HK-2 (cell line): Measurements from ENCODE around the gene OSBPL5.
A peak's percentile ranks its signal among the peaks of the same experiment; 100 is the strongest.
"Not testable (repeated sequence)": the region's sequence is repeated elsewhere in the genome, so short reads cannot be mapped to it uniquely, and the experiment has no call there.

ENCODE experiments used
- DNase-seq: peaks from one replicate; pipeline ENCODE4 v3.0.0-alpha.2; 2018; ENCODE audit not compliant: unreplicated experiment

OSBPL5 gene

DNA sequence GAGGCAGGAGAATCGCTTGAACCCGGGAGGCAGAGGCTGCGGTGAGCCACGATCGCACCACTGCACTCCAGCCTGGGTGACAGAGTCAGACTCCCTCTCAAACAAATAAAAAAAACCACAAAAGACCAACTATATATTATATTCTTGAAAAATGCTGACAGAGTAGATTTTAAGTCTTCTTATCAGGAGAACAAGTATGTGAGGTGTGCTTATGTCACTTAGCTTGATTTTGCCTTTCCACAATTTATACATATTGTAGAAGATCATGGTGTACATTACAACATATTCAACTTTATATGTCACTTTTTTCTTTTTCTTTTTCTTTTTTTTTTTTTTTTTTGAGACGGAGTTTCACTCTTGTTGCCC is 83.7 kb downstream of the OSBPL5 start:
- no peak for DNase-seq

DNA sequence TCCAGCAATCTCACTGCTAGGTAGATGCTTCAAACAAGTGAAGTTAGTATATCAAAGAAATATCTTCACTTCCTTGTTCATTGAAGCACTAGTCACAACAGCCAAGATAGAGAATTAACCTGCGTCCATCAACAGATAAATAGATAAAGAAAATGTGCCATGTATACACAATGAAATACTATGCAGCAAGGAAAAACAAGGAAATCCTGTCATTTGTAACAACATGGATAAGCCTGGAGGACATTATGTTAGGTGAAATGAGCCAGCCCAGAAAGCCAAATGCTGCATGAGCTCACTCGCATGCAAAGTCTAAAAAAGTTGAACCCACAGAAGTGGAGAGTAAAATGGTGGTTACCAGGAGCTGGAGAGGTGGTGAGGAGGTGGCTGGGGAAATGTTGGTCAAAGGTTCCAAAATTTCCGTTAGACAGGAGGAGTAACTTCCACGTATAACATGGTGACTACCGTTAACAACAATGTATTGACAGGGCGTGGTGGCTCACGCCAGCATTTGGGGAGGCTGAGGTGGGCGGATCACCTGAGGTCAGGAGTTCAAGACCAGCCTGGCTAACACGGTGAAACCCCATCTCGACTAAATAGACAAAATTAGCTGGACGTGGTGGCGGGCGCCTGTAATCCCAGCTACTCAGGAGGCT is 84.3 kb downstream of the OSBPL5 start:
- DNase-seq: no peak

DNA sequence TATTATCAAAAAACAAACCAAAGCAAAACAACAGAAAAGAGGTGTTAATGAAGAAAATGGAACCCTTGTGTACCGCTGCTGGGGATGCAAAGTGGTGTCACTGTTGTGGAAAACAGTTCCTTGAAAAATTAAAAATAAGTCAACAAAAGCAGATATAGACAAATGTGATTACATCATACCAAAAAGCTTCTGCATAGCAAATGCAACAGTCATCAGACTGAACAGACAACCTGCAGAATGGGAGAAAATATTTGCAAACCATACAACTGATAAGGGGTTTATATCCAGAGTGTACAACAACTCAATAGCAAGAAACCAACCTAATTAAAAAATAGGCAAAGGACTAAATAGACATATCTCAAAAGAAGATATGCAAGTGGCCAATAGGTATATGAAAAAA is 85.0 kb downstream of the OSBPL5 start:
- DNase-seq: no peak

DNA sequence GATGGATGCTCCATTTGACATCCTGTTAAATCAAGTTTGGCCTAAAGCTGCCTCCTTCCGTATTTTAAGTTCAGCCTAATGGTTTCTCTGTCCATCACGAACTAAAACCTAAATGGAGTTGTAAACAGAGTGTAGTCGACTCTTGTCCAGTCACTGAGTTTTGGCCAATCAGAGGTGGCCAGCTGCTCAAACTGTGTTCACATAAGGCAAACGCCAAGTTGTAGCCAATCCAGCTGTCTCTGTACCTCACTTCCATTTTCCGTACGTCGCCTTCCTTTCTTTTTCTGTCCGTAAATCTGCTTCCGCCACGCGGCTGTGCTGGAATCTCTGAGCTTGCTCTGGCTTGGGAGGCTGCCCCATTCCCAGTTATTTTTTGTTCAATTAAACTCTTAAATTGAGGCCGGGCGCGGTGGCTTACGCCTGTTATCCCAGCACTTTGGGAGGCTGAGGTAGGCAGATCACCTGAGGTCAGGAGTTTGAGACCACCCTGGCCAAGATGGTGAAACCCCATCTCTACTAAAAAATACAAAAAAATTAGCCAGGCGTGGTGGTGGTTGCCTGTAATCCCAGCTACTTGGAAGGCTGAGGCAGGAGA is 87.2 kb downstream of the OSBPL5 start:
- DNase-seq: no peak

DNA sequence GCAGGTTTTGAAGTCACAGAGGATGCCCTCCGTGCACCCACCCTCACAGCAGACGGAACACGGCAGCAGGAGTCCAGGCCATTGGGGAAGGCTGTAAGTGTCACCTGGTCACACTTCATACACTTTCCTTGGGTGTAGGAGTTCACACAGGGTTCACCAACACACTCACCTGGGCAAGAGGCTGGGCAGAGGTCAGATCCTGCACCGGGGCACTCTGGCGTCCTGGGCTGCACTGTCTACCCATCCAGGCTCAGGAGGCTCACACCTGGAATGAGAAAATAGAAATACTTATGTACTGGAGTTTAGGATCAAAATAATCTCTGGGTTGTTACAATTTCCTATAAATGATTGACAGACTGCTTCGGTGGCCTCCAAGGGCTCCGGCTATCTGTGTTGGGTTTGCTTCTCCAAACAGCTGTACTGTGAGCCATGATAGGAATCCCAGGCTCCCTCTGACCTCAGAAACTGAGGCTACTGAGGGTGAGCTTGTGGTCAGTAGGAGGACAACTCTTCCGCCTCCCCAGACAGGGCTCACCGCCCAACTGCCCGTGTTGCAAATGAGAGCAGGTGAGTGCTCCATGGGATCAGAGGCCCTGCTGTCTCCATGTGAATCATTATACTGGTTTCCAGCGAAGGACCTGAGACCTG is 87.8 kb downstream of the OSBPL5 start:
- no peak for DNase-seq

DNA sequence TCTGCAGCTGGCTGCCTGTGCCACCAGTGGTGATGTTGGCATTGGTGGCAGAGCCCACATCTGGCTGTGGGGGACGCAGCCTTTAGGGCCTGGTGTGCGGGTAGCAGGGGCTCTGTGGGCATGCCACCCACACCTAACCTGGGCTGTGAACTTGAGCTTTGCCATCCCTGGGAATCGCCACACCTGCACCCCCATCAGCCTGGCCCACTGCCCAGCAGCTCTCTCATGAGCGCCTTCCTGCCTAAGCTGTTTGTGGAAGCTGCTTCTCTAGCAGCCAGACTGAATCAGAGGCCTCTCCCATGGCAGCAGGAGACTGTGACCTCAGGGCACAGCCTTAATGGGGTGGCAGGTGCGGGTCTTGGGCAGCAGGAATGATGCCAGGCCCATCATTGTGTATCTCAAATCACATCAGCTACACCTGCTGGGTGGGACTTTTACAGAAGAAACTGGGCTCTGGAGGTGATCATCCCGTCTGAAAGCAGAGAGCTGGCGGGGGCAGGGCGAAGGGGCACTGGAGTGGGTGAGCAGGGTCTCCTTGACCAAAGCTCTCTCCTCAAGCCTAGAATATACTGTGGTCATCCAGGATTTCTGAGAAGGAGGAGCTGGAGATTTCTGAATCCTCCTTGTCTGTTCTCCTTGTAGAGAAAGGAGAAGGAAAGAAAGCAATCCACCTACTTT is 90.1 kb downstream of the OSBPL5 start:
- no peak for DNase-seq

DNA sequence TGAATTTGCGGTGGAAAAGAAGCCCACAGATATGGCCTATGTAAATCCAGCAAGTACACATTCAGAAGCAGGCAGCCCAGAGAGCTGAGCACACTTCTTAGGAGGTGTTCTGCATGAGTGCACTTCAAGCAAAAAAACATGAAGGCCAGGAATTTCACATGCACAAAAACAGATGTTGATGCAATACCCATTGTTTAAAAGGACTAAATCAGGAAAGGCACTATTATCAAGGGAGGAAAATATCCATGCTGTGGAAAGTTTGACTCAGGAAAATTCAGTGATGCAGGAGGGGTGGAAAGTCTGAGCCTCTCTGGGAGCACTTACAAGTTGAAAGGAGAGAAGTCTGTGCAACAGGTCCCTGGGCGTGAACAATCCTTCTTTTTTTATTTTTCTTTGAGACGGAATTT is 92.1 kb downstream of the OSBPL5 start:
- no peak for DNase-seq

DNA sequence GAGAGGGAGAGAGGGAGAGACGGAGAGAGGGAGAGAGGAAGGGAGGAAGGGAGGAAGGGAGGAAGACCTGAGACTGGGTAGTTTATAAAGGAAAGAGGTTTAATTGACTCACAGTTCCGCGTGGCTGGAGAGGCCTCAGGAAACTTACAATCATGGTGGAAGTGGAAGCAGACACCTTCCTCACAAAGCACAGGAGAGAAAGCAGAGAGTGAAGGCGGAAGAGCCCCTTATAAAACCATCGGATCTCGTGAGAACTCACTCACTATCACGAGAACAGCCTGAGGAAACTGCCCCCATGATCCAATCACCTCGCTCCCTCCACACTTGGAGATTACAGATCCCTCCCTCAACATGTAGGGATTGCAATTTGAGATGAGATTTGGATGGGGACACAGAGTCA is 95.7 kb downstream of the OSBPL5 start:
- DNase-seq: no peak

DNA sequence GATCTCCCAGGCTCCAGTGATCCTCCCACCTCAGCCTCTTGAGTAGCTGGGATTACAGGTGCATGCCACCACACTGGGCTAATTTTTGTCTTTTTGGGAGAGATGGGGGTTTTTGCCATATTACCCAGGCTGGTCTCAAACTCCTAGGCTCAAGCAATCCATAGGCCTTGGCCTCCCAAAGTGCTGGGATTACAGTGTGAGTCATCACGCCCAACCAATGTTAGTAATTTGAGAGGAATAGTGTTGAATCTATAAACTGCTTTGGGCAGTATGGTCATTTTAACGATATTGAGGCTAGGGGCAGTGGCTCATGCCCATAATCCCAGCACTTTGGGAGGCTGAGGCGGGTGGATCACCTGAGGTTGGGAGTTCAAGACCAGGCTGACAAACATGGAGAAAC is 98.8 kb downstream of the OSBPL5 start:
- DNase-seq: not testable (repeated sequence)

DNA sequence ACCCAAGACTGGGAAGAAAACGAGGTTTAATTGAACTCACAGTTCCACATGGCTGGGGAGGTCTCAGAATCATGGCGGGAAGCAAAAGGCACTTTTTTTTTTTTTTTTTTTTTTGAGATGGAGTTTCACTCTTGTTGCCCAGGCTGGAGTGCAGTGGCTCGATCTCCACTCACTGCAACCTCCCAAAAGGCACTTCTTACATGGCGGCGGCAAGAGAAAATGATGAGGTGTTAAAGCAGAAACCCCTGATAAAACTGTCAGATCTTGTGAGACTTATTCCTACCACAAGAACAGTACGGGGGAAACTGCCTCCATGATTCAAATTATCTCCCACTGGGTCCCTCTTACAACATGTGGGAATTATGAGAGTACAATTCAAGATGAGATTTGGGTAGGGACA is 100.4 kb downstream of the OSBPL5 start:
- DNase-seq: not testable (repeated sequence)

DNA sequence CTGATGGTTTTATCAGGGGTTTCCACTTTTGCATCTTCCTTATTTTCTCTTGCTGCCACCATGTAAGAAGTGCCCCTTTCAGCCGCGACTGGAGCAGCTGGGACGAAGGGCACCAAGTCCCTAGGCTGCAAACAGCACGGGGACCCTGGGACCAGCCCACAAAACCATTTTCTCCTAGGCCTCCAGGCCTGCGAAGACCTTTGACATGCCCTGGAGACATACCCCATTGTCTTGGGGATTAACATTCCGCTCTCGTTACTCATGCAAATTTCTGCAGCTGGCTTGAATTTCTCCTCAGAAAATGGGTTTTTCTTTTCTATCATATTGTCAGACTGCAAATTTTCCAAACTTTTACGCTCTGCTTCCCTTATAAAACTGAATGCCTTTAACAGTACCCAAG is 101.2 kb downstream of the OSBPL5 start:
- not testable (repeated sequence) for DNase-seq

DNA sequence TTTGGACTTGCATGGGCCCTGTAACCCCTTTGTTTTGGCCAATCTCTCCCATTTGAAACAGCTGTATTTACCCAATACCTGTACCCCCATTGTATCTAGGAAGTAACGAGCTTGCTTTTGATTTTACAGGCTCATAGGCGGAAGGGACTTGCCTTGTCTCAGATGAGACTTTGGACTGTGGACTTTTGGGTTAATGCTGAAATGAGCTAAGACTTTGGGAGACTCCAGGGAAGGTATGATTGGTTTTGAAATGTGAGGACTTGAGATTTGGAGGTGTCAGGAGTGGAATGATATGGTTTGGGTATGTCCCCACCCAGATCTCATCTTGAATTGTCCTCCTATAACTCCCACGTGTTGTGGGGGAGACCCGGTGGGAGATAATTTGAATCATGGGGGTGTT is 101.7 kb downstream of the OSBPL5 start:
- not testable (repeated sequence) for DNase-seq

DNA sequence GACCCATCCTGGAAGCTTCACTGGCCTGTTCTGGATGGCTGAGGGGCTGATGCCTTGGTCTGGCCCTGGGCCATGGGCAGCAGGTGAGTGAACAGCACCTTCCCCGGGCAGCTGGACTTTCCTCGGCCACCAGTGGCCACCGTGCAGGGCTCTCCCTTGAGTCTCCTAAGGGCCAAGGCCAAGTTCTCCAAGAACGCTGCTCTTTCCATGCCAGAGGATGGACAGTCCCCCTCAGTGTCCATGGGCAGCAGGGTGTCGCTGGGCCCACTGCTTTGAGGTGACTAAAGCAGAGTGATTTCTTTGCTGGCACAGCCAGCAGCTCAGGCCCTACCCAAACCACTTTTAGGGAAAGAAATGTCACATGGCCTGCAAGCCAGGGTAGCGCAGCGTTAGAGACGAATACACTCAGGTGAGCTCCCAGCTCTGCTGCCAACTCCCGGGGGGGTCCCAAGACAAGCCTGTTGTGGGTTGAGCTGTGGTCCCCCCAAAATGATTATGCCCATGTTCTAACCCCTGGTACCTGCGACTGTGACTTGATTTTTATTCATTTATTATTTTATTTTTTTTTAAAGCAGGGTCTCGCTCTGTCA is 104.6 kb downstream of the OSBPL5 start:
- DNase-seq: no peak

DNA sequence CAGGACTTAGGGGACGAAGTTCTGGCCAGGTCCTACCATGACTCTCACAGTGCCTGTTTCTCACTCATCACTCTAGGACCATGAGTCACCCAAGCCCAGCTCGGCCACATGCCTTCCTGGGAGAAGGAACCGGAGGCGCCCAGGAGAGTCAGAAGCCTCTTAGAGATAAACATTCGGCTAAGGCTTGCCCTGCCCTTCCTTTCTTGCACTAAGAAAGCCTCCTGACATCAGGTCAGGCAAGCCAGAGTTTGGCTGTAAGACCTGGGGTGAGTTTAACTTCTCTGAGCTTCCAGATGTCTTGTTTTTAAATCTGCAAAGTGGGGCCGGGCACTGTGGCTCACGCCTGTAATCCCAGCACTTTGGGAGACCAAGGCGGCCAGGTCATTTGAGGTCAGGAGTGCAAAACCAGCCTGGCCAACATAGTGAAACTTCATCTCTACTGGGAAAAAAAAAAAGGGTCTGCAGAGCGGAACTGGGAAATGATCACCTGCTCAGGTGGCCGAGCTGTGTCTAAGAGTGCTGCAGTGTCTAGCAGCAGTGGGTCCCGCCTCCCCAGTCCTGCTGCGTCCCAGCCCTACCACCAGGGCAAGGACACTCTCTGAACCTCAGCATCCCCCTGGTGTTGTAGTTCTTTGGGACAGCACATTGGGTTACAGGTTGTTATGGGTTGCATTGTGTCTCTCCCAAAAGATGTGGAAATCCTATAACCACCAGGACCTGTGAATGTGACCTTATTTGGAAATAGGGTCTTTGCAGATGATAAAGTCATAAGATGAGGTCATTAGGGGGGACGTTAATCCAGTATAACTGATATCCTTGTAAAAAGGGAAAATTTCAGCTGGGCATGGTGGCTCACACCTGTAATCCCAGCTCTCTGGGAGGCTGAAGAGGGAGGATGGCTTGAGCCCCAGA is 106.1 kb downstream of the OSBPL5 start:
- peak; percentile 48 for DNase-seq

DNA sequence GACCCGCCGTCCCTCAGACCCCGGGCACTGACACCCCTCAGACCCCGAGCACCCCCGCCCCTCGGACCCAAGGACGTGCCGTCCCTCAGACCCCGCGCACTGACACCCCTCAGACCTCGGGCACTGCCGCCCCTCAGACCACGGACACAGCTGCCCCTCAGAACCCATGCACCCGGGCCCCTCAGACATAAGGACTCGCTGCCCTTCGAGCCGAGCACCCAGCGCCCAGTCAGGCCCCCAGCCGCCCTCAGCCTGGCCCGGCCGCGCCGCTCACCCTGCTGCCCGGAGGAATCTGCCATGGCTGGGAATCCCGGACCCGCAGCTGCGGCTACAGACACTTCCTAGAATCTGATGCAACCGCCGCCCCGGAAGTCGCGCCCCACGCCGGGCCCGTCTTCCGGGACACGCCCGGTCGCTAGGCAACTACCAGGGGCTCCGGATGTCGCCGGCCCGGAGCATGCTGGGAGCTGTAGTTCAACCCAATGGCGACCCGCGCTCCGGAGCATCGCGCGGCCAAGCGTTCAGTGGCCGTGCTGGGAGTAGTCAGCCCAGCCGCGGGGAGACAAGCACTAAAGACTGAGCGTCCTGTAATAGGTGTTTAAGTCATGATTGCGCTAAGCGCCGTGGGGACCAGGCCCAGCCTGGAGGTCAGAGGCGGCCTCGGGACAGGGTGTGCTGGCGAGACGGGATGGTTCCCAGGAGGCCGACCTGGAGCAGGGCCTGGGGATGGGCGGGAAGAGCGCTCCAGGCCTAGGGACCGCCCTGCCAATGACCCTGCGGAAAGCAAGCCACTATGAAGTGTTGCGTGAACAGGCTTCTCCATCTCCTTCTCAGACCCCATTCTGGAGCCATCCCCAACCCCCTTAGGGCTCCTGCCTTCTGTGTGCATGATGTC is 107.8 kb downstream of the OSBPL5 start, which contains the start of gene CARS1:
CARS1 (minus strand) TSS at position 355 of the 895 bp plus-strand sequence; CDS start at position 299, 56 bp downstream.
- DNase-seq: peak; percentile 90

DNA sequence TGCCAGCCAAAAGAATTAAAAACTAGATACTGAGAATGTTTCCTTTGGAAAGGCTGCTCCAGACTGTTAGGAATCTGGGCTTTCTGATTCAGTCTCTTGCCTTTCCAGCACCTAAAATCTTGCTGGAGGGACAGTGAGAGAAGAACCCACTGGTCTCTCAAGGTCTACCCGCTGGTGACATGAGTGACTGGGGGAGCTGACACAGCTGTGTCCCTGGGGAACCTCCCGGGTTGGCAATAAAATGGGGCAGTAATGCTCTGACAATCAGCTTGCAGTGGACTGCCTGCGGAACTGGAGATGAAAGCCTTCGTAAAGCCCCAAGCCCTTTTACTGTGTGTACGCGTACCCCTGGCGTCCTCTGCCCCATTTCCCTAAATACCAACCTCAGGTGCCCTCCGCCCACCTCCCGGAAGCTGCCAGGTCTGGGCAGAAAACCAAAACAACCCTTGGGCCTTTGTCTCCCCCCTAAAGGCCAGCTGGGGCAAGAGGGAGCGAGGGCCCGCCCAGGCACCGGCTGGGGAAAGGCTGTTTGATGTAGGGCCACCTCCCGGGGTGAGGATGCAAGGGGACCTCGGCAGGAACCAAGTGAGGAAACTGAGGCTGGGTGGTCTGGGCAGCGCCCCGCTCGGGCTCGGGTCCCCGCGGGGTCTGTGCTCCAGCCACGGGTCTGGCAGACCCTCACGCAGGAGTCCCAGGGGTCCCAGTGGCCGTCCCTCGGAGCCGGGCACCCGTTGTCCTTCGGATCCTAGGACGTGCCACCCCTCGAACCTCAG is 108.6 kb downstream of the OSBPL5 start:
- DNase-seq: no peak

DNA sequence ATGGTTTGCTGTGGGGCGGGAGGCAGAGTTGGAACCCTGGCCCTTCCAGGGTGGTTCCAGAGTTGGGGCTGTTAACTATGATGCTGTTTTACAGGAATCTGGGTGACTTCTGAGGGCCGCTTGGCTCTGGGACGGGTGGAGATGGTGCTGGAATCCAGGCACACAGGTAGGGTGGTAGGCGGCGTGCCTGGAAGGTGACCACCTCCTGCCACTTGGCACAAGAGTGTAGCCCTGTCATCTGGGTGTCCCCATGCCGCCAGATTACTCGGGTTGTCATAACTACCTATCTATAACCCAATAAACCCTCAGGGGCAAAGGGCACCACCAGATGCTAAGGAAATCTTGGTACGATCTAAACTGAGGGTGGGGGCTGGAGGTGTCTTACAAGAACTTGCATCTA is 109.2 kb downstream of the OSBPL5 start:
- no peak for DNase-seq

DNA sequence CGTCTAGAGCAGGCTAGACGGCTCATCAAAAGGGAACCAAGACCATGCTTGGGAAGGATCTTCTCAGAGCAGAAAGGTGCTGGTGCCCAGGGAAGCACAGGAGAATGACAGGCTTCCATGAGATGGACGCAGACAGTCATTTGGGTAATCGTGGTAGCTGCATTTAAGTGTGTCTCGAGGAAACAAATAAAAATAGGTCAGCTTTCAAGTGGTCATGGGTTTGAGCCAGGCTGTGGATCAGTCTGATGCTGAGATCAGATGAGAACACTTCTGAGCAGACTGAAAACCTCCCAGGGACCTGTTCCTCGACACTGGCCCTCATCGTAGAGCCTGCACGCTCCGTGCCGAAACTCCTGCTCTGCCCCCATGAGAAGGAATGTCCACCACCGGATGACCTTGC is 112.5 kb downstream of the OSBPL5 start:
- DNase-seq: no peak

DNA sequence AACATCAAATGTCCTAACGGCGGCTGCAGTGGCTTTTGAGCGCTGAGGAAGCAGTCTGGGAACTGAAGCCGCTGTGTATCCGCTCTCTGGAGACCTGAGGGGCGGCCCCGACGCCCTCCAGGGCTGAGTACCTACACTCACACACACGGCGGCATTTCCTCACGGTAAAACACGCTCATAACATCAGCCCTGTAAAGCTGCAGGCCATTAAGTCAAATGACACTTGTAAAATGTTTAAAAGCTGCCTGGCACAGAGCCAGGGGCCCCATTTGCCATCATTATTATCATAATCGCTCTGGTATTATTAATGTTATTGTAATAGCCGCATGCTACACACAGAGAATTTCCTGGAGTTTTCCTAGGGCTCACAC is 113.0 kb downstream of the OSBPL5 start:
- DNase-seq: no peak
